ENCODE measurements around the gene SWAP70.

SWAP70 gene

DNA sequence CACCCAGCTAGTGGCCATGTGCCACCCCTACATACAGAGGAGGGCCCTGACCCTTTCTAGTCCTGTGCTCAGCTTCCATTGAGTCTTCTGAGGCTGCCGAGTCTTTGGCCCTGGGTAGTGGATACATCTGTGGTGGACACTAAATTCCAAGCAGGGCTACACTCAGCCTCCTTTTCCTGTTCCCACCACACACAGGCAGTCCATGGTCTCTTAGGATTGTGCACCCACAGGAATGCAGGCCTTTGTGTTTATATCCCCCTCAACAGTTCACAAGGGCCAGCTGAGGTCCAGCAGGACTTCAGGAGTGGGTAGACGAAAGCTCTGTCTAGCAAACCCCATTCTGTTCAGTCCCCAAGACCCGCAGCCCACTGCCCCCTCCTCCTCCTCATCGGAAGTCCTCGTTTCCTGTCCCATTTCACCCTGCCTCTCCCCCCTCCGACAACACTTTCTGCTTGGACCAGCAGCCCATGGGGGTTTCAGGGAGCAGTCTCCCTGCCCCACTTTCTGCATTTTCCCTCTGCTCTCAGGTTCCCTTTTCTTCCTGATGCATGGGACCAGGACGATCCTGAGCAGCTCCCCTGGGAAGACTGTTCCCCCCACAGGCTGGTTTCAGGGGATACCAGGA is 91.8 kb downstream of the SWAP70 start:
- peak; percentile 90 for DNase-seq

DNA sequence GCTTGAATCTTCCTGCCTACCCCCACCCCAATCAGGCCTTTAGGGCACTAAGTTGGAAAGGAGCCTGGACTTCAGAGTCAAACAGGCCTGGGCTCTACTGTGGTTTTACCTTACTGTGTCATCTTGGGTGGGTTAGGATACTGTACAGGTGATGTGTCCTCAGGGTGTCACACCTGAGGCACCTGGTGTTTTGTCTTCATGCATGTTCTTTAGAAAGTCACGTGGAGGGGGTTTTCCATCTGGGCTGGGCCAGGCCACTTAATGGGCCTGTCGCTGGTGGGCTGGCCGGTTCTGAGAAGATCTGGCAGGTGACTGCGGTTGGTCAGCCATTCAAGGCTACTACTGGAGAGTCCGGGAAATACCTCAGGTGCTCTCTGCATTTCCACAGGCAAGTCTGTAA is 92.6 kb downstream of the SWAP70 start:
- no peak for DNase-seq

- no peak for DNase-seq
These were observed 93.0 kb downstream of the SWAP70 start for GRCh38 chr11:9756878-9757277.

DNA sequence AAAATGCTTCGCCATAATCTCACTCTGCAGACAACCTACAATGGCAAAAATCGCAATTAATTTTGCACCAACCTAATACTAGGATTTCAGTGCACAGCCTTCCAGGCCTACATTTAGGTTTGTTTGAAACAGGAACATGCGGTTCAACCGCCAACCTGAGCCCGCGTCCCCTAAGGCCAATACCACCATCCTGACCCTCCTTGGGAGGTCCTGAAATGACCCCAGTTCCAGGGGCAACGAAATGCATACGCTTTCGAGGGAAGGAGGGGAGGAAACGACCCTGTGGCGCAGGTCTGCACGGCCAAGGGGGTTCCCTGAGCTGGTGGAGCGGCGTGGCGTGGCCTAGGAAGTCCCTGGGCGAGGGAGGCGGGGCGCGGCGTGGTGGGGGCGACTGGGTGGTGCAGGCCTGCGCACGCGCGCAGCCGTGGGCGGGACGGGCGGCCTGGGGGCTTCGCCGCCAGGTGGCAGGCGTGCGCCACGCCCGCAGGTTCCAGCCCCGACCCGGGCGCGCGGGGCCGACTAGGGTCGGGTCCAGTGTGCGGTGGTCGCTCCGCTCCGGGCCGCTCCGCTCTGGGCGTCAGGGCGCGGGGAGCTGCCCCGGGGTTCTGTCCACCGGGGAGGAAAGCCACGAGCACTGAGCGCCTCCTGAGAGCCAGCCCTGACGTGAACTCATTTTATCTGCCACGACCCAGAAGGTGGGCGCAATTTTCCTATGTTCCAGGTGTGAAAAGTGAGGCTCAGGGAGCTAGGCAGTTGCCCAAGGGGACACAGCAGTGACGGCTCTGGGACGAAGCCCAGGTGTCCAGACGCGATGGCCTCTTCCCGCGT is 94.1 kb downstream of the SWAP70 start:
- DNase-seq: peak; percentile 80

DNA sequence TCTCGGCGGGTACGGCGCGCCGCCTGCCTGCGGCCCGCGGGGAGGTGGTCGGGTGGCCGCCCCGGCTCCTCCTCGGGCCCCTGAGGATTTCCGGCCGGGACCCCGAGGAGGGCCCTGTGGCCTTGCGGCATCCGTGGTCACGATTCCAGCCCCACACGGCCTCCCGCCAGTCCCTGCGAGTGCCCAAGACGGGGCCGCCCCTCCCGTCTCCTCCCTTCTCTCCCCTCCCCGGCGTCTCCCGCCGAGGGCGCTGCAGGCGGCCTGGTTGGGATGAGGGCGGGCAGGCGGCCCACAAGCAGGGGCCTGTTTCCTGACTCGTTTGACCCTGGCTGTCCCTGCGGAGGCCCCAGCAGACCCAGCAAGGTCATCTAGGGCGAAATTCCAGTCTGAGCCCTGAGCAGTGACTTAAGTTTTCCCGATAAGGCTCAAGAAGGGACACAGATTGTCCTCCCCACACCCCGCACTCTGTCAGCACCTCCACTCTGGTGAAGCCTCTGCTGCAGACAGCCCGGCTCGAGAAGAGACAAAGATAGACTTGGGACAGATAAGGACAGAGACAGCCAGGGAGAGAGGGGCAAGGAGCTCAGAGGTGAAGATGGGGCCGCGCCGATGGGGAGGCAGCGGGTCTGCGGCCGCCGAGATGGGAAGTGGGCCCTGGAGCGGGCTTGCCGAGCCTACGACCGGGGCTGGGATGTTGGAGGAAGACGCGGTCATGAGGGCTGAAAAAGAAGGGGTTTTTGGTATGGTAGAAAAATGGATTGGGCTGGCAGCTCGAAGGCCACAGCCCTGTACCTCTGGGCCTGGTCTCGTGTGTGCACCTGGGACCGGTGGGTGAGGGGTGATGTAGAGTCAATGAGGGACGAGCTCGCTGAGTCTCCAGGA is 95.0 kb downstream of the SWAP70 start:
- DNase-seq: peak; percentile 93

- peak; percentile 100 for DNase-seq
These were observed 95.8 kb downstream of the SWAP70 start for GRCh38 chr11:9759519-9760192.

DNA sequence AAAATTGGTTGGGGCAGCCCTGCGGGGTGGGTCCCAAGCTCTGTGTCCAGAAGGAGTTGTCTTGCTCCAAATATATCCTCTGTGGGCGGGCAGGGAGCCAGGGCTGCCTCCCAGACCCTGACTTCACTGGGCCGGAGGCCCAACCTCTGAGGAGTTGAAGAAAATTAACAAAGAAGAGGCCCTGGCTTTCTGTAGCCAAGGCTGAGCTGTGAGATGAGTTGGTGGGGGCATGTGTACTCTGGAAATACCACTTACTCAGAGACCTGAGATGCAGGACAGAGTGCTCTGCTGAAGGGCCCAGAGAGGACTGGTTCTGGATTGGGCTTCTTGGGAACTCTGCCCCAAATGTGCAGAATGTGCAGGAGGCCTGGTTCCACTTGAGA is 96.3 kb downstream of the SWAP70 start:
- peak; percentile 95 for DNase-seq

GRCh38 chr11:9761441-9761945 is 97.6 kb downstream of the SWAP70 start:
- DNase-seq: peak; percentile 51

GRCh38 chr11:9762531-9762930 is 98.7 kb downstream of the SWAP70 start:
- DNase-seq: no peak

GRCh38 chr11:9763301-9763700 is 99.4 kb downstream of the SWAP70 start:
- no peak for DNase-seq

DNA sequence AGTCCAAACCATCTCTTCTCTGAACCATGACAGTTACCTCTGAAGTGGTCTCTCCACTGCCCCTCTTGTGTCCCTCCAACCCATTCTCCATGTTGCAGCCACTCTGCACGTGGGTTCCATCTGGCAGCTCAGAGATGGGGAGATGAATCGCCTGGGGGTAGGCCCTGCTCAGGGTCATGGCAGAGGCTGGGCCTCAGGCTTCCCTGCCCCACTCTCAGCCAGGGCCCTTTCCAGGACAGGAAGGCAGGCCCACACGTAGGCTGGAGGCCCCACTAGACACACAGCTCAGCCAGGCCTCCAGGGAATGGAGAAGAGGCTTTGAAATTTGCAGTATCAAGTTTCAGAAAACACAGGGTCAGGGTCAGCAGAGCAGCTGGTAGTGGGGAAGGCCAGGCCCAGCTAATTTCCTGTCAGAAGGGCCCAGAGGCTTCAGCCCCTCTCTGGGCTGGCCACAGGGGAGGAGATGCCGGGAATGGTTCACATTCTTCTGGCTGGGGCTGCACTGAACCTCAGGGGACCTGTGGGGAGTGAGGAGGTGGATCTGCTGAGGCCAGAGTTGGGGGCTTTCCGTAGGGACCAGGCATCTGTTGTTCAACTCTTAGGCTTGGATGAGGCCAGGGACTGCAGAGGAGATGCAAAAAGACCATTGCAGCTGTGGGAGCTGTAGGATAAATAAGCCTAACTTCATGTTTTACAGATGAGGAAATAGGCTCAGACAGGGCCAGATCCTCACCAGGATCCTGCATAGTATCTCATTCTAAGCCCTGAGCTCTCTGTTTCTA is 101.6 kb downstream of the SWAP70 start:
- DNase-seq: peak; percentile 99

GRCh38 chr11:9769621-9770020 is 105.7 kb downstream of the SWAP70 start:
- no peak for DNase-seq

- peak; percentile 64 for DNase-seq
These were observed 107.2 kb downstream of the SWAP70 start for GRCh38 chr11:9771071-9771511.

DNA sequence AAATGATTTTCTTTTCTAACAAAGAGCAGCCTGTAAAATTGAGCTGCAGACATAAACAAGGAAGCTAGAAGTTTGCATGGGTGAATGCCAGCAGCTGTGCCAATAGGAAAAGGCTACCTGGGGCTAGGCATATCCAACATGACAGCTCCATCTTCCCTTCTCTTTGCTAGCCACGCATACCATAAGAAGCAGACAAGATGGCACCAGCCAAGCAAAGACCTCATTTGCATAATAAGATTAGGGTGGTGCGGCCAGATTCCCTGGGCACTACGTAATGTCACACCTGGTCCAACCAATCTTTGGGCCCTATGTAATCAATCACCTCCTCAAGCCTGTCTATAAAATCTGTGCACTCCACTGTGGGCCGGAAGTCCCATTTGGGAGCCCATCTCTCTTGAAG is 108.3 kb downstream of the SWAP70 start:
- DNase-seq: no peak

- DNase-seq: no peak
These were observed 109.6 kb downstream of the SWAP70 start for GRCh38 chr11:9773524-9773923.

GRCh38 chr11:9774109-9774508 is 110.2 kb downstream of the SWAP70 start:
- DNase-seq: no peak

DNA sequence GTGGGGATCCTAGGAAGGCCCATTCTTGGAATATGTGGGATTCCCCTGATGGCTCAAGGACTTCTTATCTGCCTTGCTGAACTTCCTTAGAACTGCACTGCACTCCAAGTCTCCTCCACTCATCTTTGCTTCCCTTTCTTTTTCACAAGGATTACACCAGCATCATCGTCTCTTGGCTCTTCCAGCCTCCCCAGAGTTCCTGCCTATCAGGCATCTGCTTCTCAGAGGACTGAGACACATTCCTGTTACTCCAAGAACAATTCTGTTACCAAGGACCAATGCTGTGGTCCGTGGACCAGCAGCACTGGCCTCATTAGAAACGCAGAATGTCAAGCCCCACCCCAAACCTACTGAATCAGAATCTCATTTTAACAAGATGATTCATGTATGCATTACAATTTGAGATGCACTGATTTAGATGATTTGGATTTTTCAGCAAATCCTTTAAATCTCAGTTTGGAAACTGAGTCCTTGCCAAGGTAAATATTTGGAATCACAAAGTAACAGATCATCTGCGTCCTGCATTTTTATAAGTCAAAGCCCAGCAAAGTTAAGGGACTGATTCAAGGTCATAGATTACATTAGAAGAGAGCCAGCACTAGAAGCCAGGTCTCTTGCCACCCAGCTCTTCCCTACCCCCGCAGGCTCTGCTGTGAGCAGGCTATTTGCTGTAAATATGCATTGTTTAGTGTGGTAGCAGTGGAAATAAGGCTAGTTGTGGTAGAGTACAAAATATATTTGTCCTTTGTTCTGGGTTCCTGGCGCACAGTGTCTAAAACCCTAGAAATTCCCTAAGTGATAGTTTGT is 110.9 kb downstream of the SWAP70 start:
- peak; percentile 98 for DNase-seq

- DNase-seq: no peak
These were observed 111.5 kb downstream of the SWAP70 start for GRCh38 chr11:9775398-9775779.

DNA sequence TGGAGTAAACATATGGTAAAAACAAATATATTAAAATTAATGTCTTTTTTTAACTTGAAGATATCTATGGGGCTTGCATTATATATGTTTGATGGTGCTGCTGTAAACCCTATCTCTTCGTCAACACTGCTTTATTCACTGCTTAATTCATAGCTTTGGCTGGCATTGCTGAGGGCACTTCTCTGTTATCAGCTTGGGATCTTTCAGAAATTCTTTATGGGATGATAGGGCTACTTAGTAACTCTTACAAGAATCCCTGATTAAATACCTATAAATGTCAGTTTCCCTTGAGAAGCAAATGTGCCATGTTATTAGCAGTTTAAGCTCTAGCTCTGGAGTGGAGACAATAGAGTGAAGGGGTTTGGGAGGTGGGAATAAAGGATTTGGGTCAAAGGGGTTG is 112.3 kb downstream of the SWAP70 start:
- no peak for DNase-seq

DNA sequence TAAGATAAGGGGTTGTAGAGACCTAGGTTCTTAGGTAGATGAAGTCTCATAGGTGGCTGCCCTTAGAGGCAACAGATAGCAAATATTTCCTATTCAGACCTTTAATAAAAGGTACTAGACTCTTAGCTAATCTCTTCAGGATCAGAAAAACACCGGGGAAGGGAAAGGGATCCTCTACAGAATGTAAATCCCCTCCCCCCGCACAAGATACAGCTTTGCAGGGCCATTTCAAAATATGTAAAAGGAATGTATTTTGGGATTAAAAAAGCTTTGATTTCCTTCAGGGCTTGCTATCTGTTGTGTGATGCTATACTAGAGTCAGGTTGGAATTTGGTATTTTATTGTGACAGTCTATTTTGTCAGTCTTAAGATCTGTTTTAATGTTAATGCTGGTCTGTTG is 113.2 kb downstream of the SWAP70 start:
- no peak for DNase-seq

GRCh38 chr11:9777525-9777924 is 113.6 kb downstream of the SWAP70 start:
- no peak for DNase-seq
